ENCODE data around the gene DTYMK.

GRCh38 chr2:241690202-241690717 lies 3.6 kb upstream of the DTYMK start:
- TF ChIP-seq CTCF (IDR thresholded peaks at IDR 0.05) (no peak), POLR2A (IDR thresholded peaks at IDR 0.05) (no peak)
